GM19240 (cell line): ENCODE results near the gene PPIL4.

Source experiments
- DNase-seq: peaks from one replicate; pipeline ENCODE4 v3.0.0; 2011; ENCODE audit warnings: low spot score; ENCODE audit not compliant: insufficient read length

PPIL4 gene

GRCh38 chr6:149545754-149546471, at the start of gene PPIL4:
Gene PPIL4, minus strand, starts transcription at chr6:149546043. Its CDS starts 38 bp downstream, at chr6:149546005.
- DNase-seq = peak; percentile 59

GRCh38 chr6:149593408-149593807, 47.6 kb upstream of the PPIL4 start:
- DNase-seq = no peak

GRCh38 chr6:149592983-149593382, 47.1 kb upstream of the PPIL4 start:
- DNase-seq = no peak

GRCh38 chr6:149586149-149586548, 40.3 kb upstream of the PPIL4 start:
- no peak for DNase-seq

GRCh38 chr6:149581349-149581748, 35.5 kb upstream of the PPIL4 start:
- no peak for DNase-seq

GRCh38 chr6:149580880-149581279, 35.0 kb upstream of the PPIL4 start:
- DNase-seq = no peak

GRCh38 chr6:149567945-149568585, 22.2 kb upstream of the PPIL4 start:
- no peak for DNase-seq

- no peak for DNase-seq
Measured at GRCh38 chr6:149567194-149567586, 21.3 kb upstream of the PPIL4 start.

- DNase-seq = no peak
Measured at GRCh38 chr6:149566410-149567193, 20.8 kb upstream of the PPIL4 start.

GRCh38 chr6:149565527-149566409, 19.9 kb upstream of the PPIL4 start, which contains the start of gene GINM1:
Gene GINM1, plus strand, starts transcription at chr6:149566375. Its CDS starts 40 bp downstream, at chr6:149566415.
- DNase-seq = peak; percentile 67

- no peak for DNase-seq
Measured at GRCh38 chr6:149563928-149564325, 18.1 kb upstream of the PPIL4 start.

GRCh38 chr6:149563203-149563927, 17.5 kb upstream of the PPIL4 start:
- no peak for DNase-seq

- DNase-seq = no peak
Measured at GRCh38 chr6:149560736-149561135, 14.9 kb upstream of the PPIL4 start.

GRCh38 chr6:149559389-149559788, 13.5 kb upstream of the PPIL4 start:
- no peak for DNase-seq

GRCh38 chr6:149558029-149558428, 12.2 kb upstream of the PPIL4 start:
- DNase-seq = no peak

GRCh38 chr6:149551920-149552319, 6.1 kb upstream of the PPIL4 start:
- no peak for DNase-seq

GRCh38 chr6:149545258-149545753, 537 bp downstream of the PPIL4 start:
- no peak for DNase-seq

GRCh38 chr6:149544646-149545257, 1.1 kb downstream of the PPIL4 start:
- DNase-seq = no peak

GRCh38 chr6:149541139-149541538, 4.7 kb downstream of the PPIL4 start:
- DNase-seq = no peak

GRCh38 chr6:149534742-149535141, 11.1 kb downstream of the PPIL4 start:
- no peak for DNase-seq
